WTC11 (cell line): ENCODE data around the gene MOV10. TPM values are rescaled to one million over a fixed set of nuclear protein-coding genes. Genes with fewer than 3 reads are reported as not detected.

Experiments
- AFF4 ChIP-seq: sonication (generic); formaldehyde crosslinking; IDR thresholded peaks from 2 replicates; pipeline ENCODE4 v1.8.1; 2023; ENCODE audit warnings: mild to moderate bottlenecking, missing genetic modification reagents, borderline replicate concordance
- ARID4B ChIP-seq: sonication (generic); formaldehyde crosslinking; IDR thresholded peaks from 2 replicates; pipeline ENCODE4 v1.8.0; 2023; ENCODE audit warnings: missing genetic modification reagents, mild to moderate bottlenecking, borderline replicate concordance
- ATF6 ChIP-seq: sonication (generic); formaldehyde crosslinking; IDR thresholded peaks from 2 replicates; pipeline ENCODE4 v1.8.1; 2023; ENCODE audit warnings: mild to moderate bottlenecking, missing genetic modification reagents
- CBFB ChIP-seq: sonication (generic); formaldehyde crosslinking; IDR thresholded peaks from 2 replicates; pipeline ENCODE4 v1.8.1; 2022; ENCODE audit warnings: mild to moderate bottlenecking, low read depth, missing genetic modification reagents
- CREM ChIP-seq: sonication (generic); formaldehyde crosslinking; IDR thresholded peaks from 2 replicates; pipeline ENCODE4 v1.8.1; 2022; ENCODE audit warnings: mild to moderate bottlenecking, missing genetic modification reagents, moderate library complexity
- E2F5 ChIP-seq: sonication (generic); formaldehyde crosslinking; IDR thresholded peaks from 2 replicates; pipeline ENCODE4 v1.8.1; 2022; ENCODE audit warnings: mild to moderate bottlenecking, moderate library complexity, missing genetic modification reagents
- FOXP1 ChIP-seq: sonication (generic); formaldehyde crosslinking; IDR thresholded peaks from 2 replicates; pipeline ENCODE4 v1.8.0; 2022; ENCODE audit warnings: missing genetic modification reagents, mild to moderate bottlenecking, moderate library complexity, borderline replicate concordance
- GTF2I ChIP-seq: fragments of 250-450 bp; sonication (Bioruptor Pico); conservative IDR thresholded peaks from 2 replicates; pipeline ENCODE4 v1.4.0; 2021; ENCODE audit warnings: mild to moderate bottlenecking
- NR3C1 ChIP-seq: sonication (generic); formaldehyde crosslinking; conservative IDR thresholded peaks from 2 replicates; pipeline ENCODE4 v1.8.1; 2023; ENCODE audit warnings: low read depth, mild to moderate bottlenecking, missing genetic modification reagents
- PRDM15 ChIP-seq: sonication (generic); formaldehyde crosslinking; IDR thresholded peaks from 2 replicates; pipeline ENCODE4 v1.8.0; 2022; ENCODE audit warnings: missing genetic modification reagents
- RORB ChIP-seq: fragments of 250-450 bp; sonication (Bioruptor Pico); IDR thresholded peaks from 2 replicates; pipeline ENCODE4 v1.9.0; 2021; ENCODE audit warnings: mild to moderate bottlenecking
- SP1 ChIP-seq: sonication (generic); formaldehyde crosslinking; conservative IDR thresholded peaks from 2 replicates; pipeline ENCODE4 v1.8.1; 2022; ENCODE audit warnings: missing genetic modification reagents
- STAT6 ChIP-seq: sonication (generic); formaldehyde crosslinking; conservative IDR thresholded peaks from 2 replicates; pipeline ENCODE4 v1.8.1; 2023; ENCODE audit warnings: mild to moderate bottlenecking, low read depth, missing genetic modification reagents, moderate library complexity
- TEAD1 ChIP-seq: sonication (generic); formaldehyde crosslinking; IDR thresholded peaks from 2 replicates; pipeline ENCODE4 v1.8.0; 2022; ENCODE audit warnings: mild to moderate bottlenecking, missing genetic modification reagents
- ZNF532 ChIP-seq: fragments of 250-450 bp; sonication (Bioruptor Pico); IDR thresholded peaks from 2 replicates; pipeline ENCODE4 v1.9.0; 2021; ENCODE audit warnings: mild to moderate bottlenecking, borderline replicate concordance
- total RNA-seq: library from RNA; stranded (reverse); gene quantifications from 3 replicates; pipeline ENCODE4 v1.2.3, GENCODE V29; 2021

Gene MOV10
- total RNA-seq, 1 experiment from 2014 or later = 80.7 TPM

- TF ChIP-seq ZNF532 (CRISPR knock-in tag) = no peak
- TF ChIP-seq AFF4 (CRISPR knock-in tag) = no peak
- no peak for TF ChIP-seq NR3C1 (CRISPR knock-in tag)
- TF ChIP-seq ATF6 (CRISPR knock-in tag) = no peak
- TF ChIP-seq FOXP1 (CRISPR knock-in tag) = peak; percentile 50; the same call in 1 of the 2 replicates
- peak; percentile 75 for TF ChIP-seq E2F5 (CRISPR knock-in tag)
- no peak for TF ChIP-seq GTF2I (CRISPR knock-in tag)
- no peak for TF ChIP-seq RORB (CRISPR knock-in tag)
- no peak for TF ChIP-seq CBFB
- TF ChIP-seq ARID4B (CRISPR knock-in tag) = no peak; the same call in 1 of the 2 replicates
- TF ChIP-seq STAT6 (CRISPR knock-in tag) = no peak
- TF ChIP-seq PRDM15 (CRISPR knock-in tag) = no peak
- TF ChIP-seq SP1 (CRISPR knock-in tag) = no peak; the same call in 1 of the 2 replicates
- TF ChIP-seq CREM (CRISPR knock-in tag) = no peak
- no peak for TF ChIP-seq TEAD1
Measured at GRCh38 chr1:112674986-112675727, 698 bp downstream of the MOV10 start (continued).
